ENCODE data around the gene NEUROD4.
A peak's percentile ranks its signal among the peaks of the same experiment; 100 is the strongest.

The NEUROD4 gene

GRCh38 chr12:55072083-55072482 lies 52.3 kb downstream of the NEUROD4 start:
- Histone ChIP-seq H3K4me2 (ENCODE audit: low read length) (no peak overlapping the region), H3K9ac (ENCODE audit: low read length) (no peak overlapping the region), H3K27ac (ENCODE audit: low read length) (no peak overlapping the region), H3K4me3 (ENCODE audit: low read length) (no peak overlapping the region), H3K4me1 (ENCODE audit: low read length) (peaks cover 11% of the 10 kb centered on the region), H3K27me3 (ENCODE audit: low read depth, low read length) (no peaks in the 10 kb centered on the region), H3K36me3 (replicated peaks; ENCODE audit: low read depth, low read length) (no peaks in the 10 kb centered on the region), H2AFZ (ENCODE audit: low read depth, low read length) (no peak overlapping the region), H3K79me2 (ENCODE audit: low read length) (no peaks in the 10 kb centered on the region), H4K20me1 (ENCODE audit: insufficient read depth, low read length) (no peaks in the 10 kb centered on the region), H3K9me3 (ENCODE audit: insufficient read depth, low read length) (no peaks in the 10 kb centered on the region)
- TF ChIP-seq CTCF (IDR thresholded peaks at IDR 0.05; ENCODE audit: low read depth, low read length) (peak; percentile 96), EZH2phosphoT487 (IDR thresholded peaks at IDR 0.05; ENCODE audit: low read depth) (no peak)

DNA sequence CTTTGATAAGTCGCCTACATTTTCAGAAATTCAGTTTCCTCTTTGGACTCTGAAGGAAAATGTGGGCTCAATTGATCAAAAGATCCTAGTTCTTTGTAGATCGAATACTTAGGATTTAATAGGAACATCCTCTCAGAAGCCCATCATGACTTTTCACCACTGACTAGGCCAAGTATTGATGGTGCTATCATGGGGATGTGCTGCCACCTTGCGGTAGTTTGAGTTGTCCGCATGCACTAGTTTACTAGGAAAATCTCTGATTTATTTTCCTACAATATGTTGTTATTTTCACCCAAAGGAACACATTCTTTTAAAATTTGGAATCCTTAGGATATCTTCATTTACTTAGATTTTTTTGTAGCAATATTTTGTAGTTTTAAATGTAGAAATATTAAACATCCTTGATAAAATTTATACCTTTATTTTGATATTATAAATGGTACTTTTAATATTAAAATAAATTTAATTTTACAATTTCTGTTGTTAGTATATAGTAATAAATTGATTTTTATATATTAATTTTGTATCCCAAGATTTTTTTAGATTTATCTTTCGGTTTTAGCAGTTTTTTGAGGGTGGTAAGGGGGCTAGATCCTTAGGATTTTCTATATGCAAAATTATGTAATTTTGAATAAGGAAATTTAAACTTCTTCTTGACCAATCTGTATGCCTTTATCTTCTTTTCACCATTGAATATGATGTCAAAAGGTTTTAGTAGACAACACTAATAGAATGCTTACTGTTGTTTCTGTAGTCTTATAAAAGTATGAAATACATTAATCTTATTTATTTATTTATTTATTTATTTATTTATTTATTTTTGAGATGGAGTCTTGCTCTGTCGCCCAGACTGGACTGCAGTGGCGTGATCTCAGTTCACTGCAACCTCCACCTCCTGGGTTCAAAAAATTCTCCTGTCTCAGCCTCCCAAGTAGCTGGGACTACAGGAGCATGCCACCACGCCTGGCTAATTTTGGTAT lies 53.6 kb downstream of the NEUROD4 start:
- peaks cover 22% of the 10 kb centered on the region for H3K4me1 ChIP-seq (ENCODE audit: low read length)
- H2AFZ ChIP-seq (ENCODE audit: low read depth, low read length) = no peak overlapping the region
- TF ChIP-seq EZH2phosphoT487 (IDR thresholded peaks at IDR 0.05; ENCODE audit: low read depth) (no peak), CTCF (IDR thresholded peaks at IDR 0.05; ENCODE audit: low read depth, low read length) (peak; percentile 90)
- H3K4me3 ChIP-seq (ENCODE audit: low read length) = no peak overlapping the region
- H3K79me2 ChIP-seq (ENCODE audit: low read length) = no peaks in the 10 kb centered on the region
- no peaks in the 10 kb centered on the region for H3K36me3 ChIP-seq (replicated peaks; ENCODE audit: low read depth, low read length)
- H3K4me2 ChIP-seq (ENCODE audit: low read length) = no peak overlapping the region
- no peak overlapping the region for H3K27ac ChIP-seq (ENCODE audit: low read length)
- no peaks in the 10 kb centered on the region for H3K9me3 ChIP-seq (ENCODE audit: insufficient read depth, low read length)
- no peaks in the 10 kb centered on the region for H3K27me3 ChIP-seq (ENCODE audit: low read depth, low read length)
- no peaks in the 10 kb centered on the region for H4K20me1 ChIP-seq (ENCODE audit: insufficient read depth, low read length)
- H3K9ac ChIP-seq (ENCODE audit: low read length) = no peak overlapping the region

GRCh38 chr12:55074806-55075205 lies 55.0 kb downstream of the NEUROD4 start:
- TF ChIP-seq CTCF (IDR thresholded peaks at IDR 0.05; ENCODE audit: low read depth, low read length) (no peak), EZH2phosphoT487 (IDR thresholded peaks at IDR 0.05; ENCODE audit: low read depth) (no peak)
- Histone ChIP-seq H3K9me3 (ENCODE audit: insufficient read depth, low read length) (no peaks in the 10 kb centered on the region), H3K27ac (ENCODE audit: low read length) (no peak overlapping the region), H2AFZ (ENCODE audit: low read depth, low read length) (peak overlapping the region; percentile 10; the same call in 1 of the 2 replicates), H3K4me1 (ENCODE audit: low read length) (peaks cover 28% of the 10 kb centered on the region), H3K9ac (ENCODE audit: low read length) (no peak overlapping the region), H4K20me1 (ENCODE audit: insufficient read depth, low read length) (no peaks in the 10 kb centered on the region), H3K79me2 (ENCODE audit: low read length) (no peaks in the 10 kb centered on the region), H3K27me3 (ENCODE audit: low read depth, low read length) (no peaks in the 10 kb centered on the region), H3K36me3 (replicated peaks; ENCODE audit: low read depth, low read length) (no peaks in the 10 kb centered on the region), H3K4me2 (ENCODE audit: low read length) (peak overlapping the region; percentile 19), H3K4me3 (ENCODE audit: low read length) (no peak overlapping the region)
